Measurements from ENCODE around the gene CFAP46. TPM values are rescaled to one million over a fixed set of nuclear protein-coding genes. Genes with fewer than 3 reads are reported as not detected.

The CFAP46 gene
- total and polyA plus RNA-seq, 2 donors, result 0.09 to 0.34 TPM

GRCh38 chr10:132883391-132883881, 58.9 kb downstream of the CFAP46 start:
- 83% methylated on average over 20 of the region's 20 CpGs for WGBS
- Histone ChIP-seq H3K27ac (ENCODE audit: low read depth in 1 of 2, low read length in 1 of 2) (no peak overlapping the region), H3K27me3 (ENCODE audit: control insufficient read depth in 2 of 2, insufficient read depth in 1 of 2, low read length in 1 of 2) (peaks cover 4 to 40% of the 10 kb centered on the region in 2 donors), H3K4me1 (ENCODE audit: control insufficient read depth in 2 of 2, insufficient read depth in 2 of 2, low read length in 2 of 2) (no peaks in the 10 kb centered on the region), H3K4me3 (ENCODE audit: low read length in 2 of 2) (no peak overlapping the region), H3K36me3 (ENCODE audit: control insufficient read depth in 2 of 2, insufficient read depth in 2 of 2, low read length in 1 of 2) (no peaks in the 10 kb centered on the region), H3K9me3 (ENCODE audit: control insufficient read depth in 2 of 2, insufficient read depth in 1 of 2, low read length in 1 of 2) (peaks cover 0 to 1% of the 10 kb centered on the region in 2 donors)
- DNase-seq (ENCODE audit: low read depth in 6 of 9, low spot score in 9 of 9), result no peak

GRCh38 chr10:132882069-132882951, 60.1 kb downstream of the CFAP46 start:
- Histone ChIP-seq H3K27me3 (ENCODE audit: control insufficient read depth in 2 of 2, insufficient read depth in 1 of 2, low read length in 1 of 2) (peaks cover 4 to 45% of the 10 kb centered on the region in 2 donors), H3K9me3 (ENCODE audit: control insufficient read depth in 2 of 2, insufficient read depth in 1 of 2, low read length in 1 of 2) (peaks cover 0 to 1% of the 10 kb centered on the region in 2 donors), H3K27ac (ENCODE audit: low read depth in 1 of 2, low read length in 1 of 2) (no peak overlapping the region), H3K36me3 (ENCODE audit: control insufficient read depth in 2 of 2, insufficient read depth in 2 of 2, low read length in 1 of 2) (no peaks in the 10 kb centered on the region), H3K4me3 (ENCODE audit: low read length in 2 of 2) (no peak overlapping the region), H3K4me1 (ENCODE audit: control insufficient read depth in 2 of 2, insufficient read depth in 2 of 2, low read length in 2 of 2) (no peaks in the 10 kb centered on the region)
- WGBS, result 89% methylated on average over 18 of the region's 18 CpGs
- DNase-seq (ENCODE audit: low read depth in 6 of 9, low spot score in 9 of 9), result no peak

GRCh38 chr10:132881186-132881920, 61.0 kb downstream of the CFAP46 start:
- DNase-seq (ENCODE audit: low read depth in 6 of 9, low spot score in 9 of 9), result no peak
- peaks cover 4 to 46% of the 10 kb centered on the region in 2 donors for H3K27me3 ChIP-seq (ENCODE audit: control insufficient read depth in 2 of 2, insufficient read depth in 1 of 2, low read length in 1 of 2)
- no peak overlapping the region for H3K27ac ChIP-seq (ENCODE audit: low read depth in 1 of 2, low read length in 1 of 2)
- no peak overlapping the region for H3K4me3 ChIP-seq (ENCODE audit: low read length in 2 of 2)
- WGBS, result 96% methylated on average over 23 of the region's 23 CpGs
- no peaks in the 10 kb centered on the region for H3K4me1 ChIP-seq (ENCODE audit: control insufficient read depth in 2 of 2, insufficient read depth in 2 of 2, low read length in 2 of 2)
- H3K36me3 ChIP-seq (ENCODE audit: control insufficient read depth in 2 of 2, insufficient read depth in 2 of 2, low read length in 1 of 2), result no peaks in the 10 kb centered on the region
- peaks cover 0 to 1% of the 10 kb centered on the region in 2 donors for H3K9me3 ChIP-seq (ENCODE audit: control insufficient read depth in 2 of 2, insufficient read depth in 1 of 2, low read length in 1 of 2)

DNA sequence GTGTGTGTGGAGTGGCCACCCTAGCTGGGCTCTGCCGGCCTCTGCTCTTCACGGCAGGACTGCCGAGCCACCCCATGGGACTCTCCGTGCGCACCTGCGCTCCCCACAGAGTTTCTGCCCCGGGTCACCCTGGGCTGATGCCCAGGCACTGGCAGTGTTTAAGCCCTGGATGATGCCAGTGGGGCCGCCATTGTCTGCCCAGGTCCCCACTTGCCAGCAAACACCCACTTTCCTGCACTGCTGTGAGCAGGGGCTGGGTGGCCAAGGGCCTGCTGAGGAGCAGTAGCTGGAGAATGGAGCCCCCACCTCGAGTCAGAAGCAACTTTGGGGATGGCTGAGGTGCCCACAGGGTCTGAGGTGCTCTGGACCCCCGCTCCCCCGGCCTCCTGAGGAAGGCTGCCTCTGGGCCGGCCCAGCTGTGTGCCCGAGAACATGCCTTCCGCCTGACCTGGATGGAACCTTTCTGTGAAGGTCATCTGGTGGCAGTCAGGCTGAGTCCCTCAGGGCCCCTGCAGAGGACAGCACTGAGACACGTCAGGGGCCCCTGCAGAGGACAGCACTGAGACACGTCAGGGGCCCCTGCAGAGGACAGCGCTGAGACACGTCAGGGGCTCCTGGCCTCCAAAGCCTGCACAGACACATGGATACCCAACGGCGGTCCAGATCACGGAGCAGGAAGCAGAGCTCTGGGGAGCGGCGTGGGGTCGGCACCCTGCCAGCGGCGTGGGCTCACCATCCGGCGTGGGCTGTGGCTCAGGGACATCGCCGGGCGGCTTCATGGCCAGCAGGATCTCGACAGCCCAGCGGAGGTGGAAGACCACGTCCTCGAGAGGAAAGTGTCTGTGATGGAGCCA, 62.0 kb downstream of the CFAP46 start:
- peaks cover 0 to 4% of the 10 kb centered on the region in 2 donors for H3K9me3 ChIP-seq (ENCODE audit: control insufficient read depth in 2 of 2, insufficient read depth in 1 of 2, low read length in 1 of 2)
- no peaks in the 10 kb centered on the region for H3K4me1 ChIP-seq (ENCODE audit: control insufficient read depth in 2 of 2, insufficient read depth in 2 of 2, low read length in 2 of 2)
- H3K27ac ChIP-seq (ENCODE audit: low read depth in 1 of 2, low read length in 1 of 2), result no peak overlapping the region
- no peak for DNase-seq (ENCODE audit: low read depth in 6 of 9, low spot score in 9 of 9)
- 93% methylated on average over 35 of the region's 35 CpGs for WGBS
- no peak overlapping the region for H3K4me3 ChIP-seq (ENCODE audit: low read length in 2 of 2)
- peaks cover 4 to 47% of the 10 kb centered on the region in 2 donors for H3K27me3 ChIP-seq (ENCODE audit: control insufficient read depth in 2 of 2, insufficient read depth in 1 of 2, low read length in 1 of 2)
- H3K36me3 ChIP-seq (ENCODE audit: control insufficient read depth in 2 of 2, insufficient read depth in 2 of 2, low read length in 1 of 2), result no peaks in the 10 kb centered on the region

- Histone ChIP-seq H3K36me3 (ENCODE audit: control insufficient read depth in 2 of 2, insufficient read depth in 2 of 2, low read length in 1 of 2) (no peaks in the 10 kb centered on the region), H3K4me1 (ENCODE audit: control insufficient read depth in 2 of 2, insufficient read depth in 2 of 2, low read length in 2 of 2) (no peaks in the 10 kb centered on the region), H3K4me3 (ENCODE audit: low read length in 2 of 2) (no peak overlapping the region), H3K9me3 (ENCODE audit: control insufficient read depth in 2 of 2, insufficient read depth in 1 of 2, low read length in 1 of 2) (peaks cover 0 to 4% of the 10 kb centered on the region in 2 donors), H3K27ac (ENCODE audit: low read depth in 1 of 2, low read length in 1 of 2) (no peak overlapping the region), H3K27me3 (ENCODE audit: control insufficient read depth in 2 of 2, insufficient read depth in 1 of 2, low read length in 1 of 2) (peaks cover 4 to 48% of the 10 kb centered on the region in 2 donors)
- 45% methylated on average over 38 of the region's 38 CpGs for WGBS
- no peak for DNase-seq (ENCODE audit: low read depth in 6 of 9, low spot score in 9 of 9)
These were observed 62.8 kb downstream of the CFAP46 start for GRCh38 chr10:132879408-132880127.

- Histone ChIP-seq H3K9me3 (ENCODE audit: control insufficient read depth in 2 of 2, insufficient read depth in 1 of 2, low read length in 1 of 2) (peaks cover 0 to 3% of the 10 kb centered on the region in 2 donors), H3K36me3 (ENCODE audit: control insufficient read depth in 2 of 2, insufficient read depth in 2 of 2, low read length in 1 of 2) (no peaks in the 10 kb centered on the region), H3K4me3 (ENCODE audit: low read length in 2 of 2) (no peak overlapping the region), H3K4me1 (ENCODE audit: control insufficient read depth in 2 of 2, insufficient read depth in 2 of 2, low read length in 2 of 2) (no peaks in the 10 kb centered on the region), H3K27ac (ENCODE audit: low read depth in 1 of 2, low read length in 1 of 2) (no peak overlapping the region), H3K27me3 (ENCODE audit: control insufficient read depth in 2 of 2, insufficient read depth in 1 of 2, low read length in 1 of 2) (peaks cover 4 to 46% of the 10 kb centered on the region in 2 donors)
- WGBS, result 64% methylated on average over 25 of the region's 25 CpGs
- DNase-seq (ENCODE audit: low read depth in 6 of 9, low spot score in 9 of 9), result no peak
These were observed 63.5 kb downstream of the CFAP46 start for GRCh38 chr10:132878730-132879407.

DNA sequence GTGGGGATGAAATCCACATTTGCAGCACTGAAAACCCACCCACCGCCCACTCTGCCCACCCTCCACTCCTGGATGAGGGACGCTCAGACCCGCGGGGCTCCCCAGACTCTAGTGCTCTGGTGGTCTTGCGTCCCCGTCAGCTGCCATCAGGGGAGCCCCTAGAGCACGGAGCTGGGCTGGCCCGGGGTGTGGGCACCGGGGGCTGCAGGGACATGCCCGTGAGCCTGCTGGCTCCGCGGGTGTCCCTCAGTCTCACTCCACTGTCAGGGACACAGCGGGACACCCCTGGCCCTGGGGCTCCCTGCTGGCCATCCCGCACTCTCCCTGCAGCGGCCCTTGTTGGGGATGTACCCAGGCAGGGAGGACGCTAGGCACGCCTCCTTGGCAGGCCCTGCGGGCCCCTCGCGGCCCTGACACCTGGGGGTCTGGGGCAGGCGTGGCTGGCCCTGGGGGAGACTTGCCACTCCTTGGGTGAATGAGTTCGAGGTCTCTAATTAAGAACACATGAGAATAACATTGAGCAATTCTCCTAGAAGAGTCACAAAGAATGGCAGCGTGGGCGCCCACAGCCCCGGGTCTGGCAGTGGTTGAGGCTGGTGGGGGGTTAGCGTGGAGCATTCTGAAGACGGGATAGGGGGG, 64.2 kb downstream of the CFAP46 start:
- Histone ChIP-seq H3K36me3 (ENCODE audit: control insufficient read depth in 2 of 2, insufficient read depth in 2 of 2, low read length in 1 of 2) (no peaks in the 10 kb centered on the region), H3K27ac (ENCODE audit: low read depth in 1 of 2, low read length in 1 of 2) (no peak overlapping the region), H3K27me3 (ENCODE audit: control insufficient read depth in 2 of 2, insufficient read depth in 1 of 2, low read length in 1 of 2) (peaks cover 4 to 49% of the 10 kb centered on the region in 2 donors), H3K9me3 (ENCODE audit: control insufficient read depth in 2 of 2, insufficient read depth in 1 of 2, low read length in 1 of 2) (peaks cover 0 to 3% of the 10 kb centered on the region in 2 donors), H3K4me1 (ENCODE audit: control insufficient read depth in 2 of 2, insufficient read depth in 2 of 2, low read length in 2 of 2) (no peaks in the 10 kb centered on the region), H3K4me3 (ENCODE audit: low read length in 2 of 2) (no peak overlapping the region)
- WGBS, result 89% methylated on average over 27 of the region's 27 CpGs
- DNase-seq (ENCODE audit: low read depth in 6 of 9, low spot score in 9 of 9), result no peak
